Ovary (tissue), 9 donors: ENCODE data around the gene MBNL2. TPM values are rescaled to one million over a fixed set of nuclear protein-coding genes. Genes with fewer than 3 reads are reported as not detected.

Experiments used
- DNase-seq, 5 donors: peaks; one replicate each; pipeline ENCODE4 v3.0.0-alpha.2; 2019 to 2020
- H3K27ac ChIP-seq, 2 donors: fragments of 200-600 bp; one replicate each; pipeline versions ENCODE4 v1.5.1 to v1.8.0; 2019 to 2022
- H3K27me3 ChIP-seq: fragments of 200-600 bp; one replicate; pipeline ENCODE4 v1.8.0; 2022
- H3K36me3 ChIP-seq: fragments of 200-600 bp; sonication (generic); one replicate; pipeline ENCODE4 v1.5.1; 2019
- H3K4me1 ChIP-seq: one replicate; pipeline ENCODE4 v1.8.1; 2013; ENCODE audit warnings: mild to moderate bottlenecking, moderate library complexity; ENCODE audit not compliant: insufficient read depth
- H3K4me3 ChIP-seq: fragments of 200-600 bp; sonication (generic); one replicate; pipeline ENCODE4 v1.5.1; 2017
- H3K9me3 ChIP-seq, 2 donors: fragments of 200-600 bp in 1 of 2; sonication (generic) in 1 of 2; one replicate each; pipeline versions ENCODE4 v1.5.1 to v1.8.1; 2013 to 2019; ENCODE audit warnings: mild to moderate bottlenecking in 1 of 2, moderate library complexity in 1 of 2
- EP300 ChIP-seq: sonication (generic); formaldehyde crosslinking; IDR thresholded peaks from one replicate; pipeline ENCODE4 v1.6.1; 2017; ENCODE audit warnings: antibody characterized with exemption
- POLR2A ChIP-seq: fragments of 450-650 bp; IDR thresholded peaks from one replicate; pipeline ENCODE4 v1.6.1; 2017; ENCODE audit warnings: antibody characterized with exemption, mild to moderate bottlenecking, moderate library complexity
- WGBS, 3 donors: extraction: QIAGEN DNeasy Blood & Tissue Kit in 1 of 3; methylation state at CpG; one replicate each; pipeline versions ENCODE4 v1.1.5 to v1.1.7; 2013 to 2017; 5-methylcytosine and 5-hydroxymethylcytosine counted together
- intact Hi-C, 4 donors: fragments of 100-400 bp; cut with DNase I; formaldehyde crosslinking; loops; one replicate each; pipeline versions ENCODE4 v1.11.0 to v1.15.1; 2022 to 2023
- polyA plus RNA-seq, 2 donors: library from polyadenylated mRNA; stranded (reverse); fragments of 200-250 nt in 1 of 2; fragments of 350-450 nt in 1 of 2; fragmentation: Illumina TruSeq in 1 of 2; extraction: RNeasy Lipid Tissue Mini Kit (QIAGEN cat#74804) in 1 of 2; gene quantifications; one replicate each; pipeline ENCODE4 v1.2.3, GENCODE V29; 2013 to 2014
- total RNA-seq, 7 donors: library from RNA; depleted of rRNA in 2 of 7; stranded (reverse); fragments of >200 nt in 2 of 7; fragmentation: NEBNext Ultra II Directional in 3 of 7; extraction: Animal tissue kit (Norgen Biotek cat#: 25700) in 3 of 7; gene quantifications; one replicate each; pipeline versions ENCODE4 v1.1.0 to v1.2.4, GENCODE V29; 2016 to 2023
- TF ChIP-seq, protein P1 (sequence below), 3 donors: fragments of 450-650 bp in 2 of 3; fragments of 200-600 bp in 1 of 3; IDR thresholded peaks; one replicate each; pipeline versions ENCODE4 v1.5.1 to v1.8.0; 2016 to 2022; ENCODE audit warnings: antibody characterized with exemption in 3 of 3, mild to moderate bottlenecking in 1 of 3
- donor health status: DM: no; HTN: no; CAD: no; lungs with moderate emphysema.
- donor health status: DM: no; HTN: no; CAD: no.
- donor health status: Bipolar disorder and iron deficiency.
- donor health status: DM: yes; HTN: yes; CAD: no.
- donor health status: DM: no; HTN: no; CAD: no.
- donor health status: DM: yes; HTN: yes; CAD: no.

The MBNL2 gene
- total and polyA plus RNA-seq, 9 donors, result 43.7 to 110 (median 92.1) TPM

DNA sequence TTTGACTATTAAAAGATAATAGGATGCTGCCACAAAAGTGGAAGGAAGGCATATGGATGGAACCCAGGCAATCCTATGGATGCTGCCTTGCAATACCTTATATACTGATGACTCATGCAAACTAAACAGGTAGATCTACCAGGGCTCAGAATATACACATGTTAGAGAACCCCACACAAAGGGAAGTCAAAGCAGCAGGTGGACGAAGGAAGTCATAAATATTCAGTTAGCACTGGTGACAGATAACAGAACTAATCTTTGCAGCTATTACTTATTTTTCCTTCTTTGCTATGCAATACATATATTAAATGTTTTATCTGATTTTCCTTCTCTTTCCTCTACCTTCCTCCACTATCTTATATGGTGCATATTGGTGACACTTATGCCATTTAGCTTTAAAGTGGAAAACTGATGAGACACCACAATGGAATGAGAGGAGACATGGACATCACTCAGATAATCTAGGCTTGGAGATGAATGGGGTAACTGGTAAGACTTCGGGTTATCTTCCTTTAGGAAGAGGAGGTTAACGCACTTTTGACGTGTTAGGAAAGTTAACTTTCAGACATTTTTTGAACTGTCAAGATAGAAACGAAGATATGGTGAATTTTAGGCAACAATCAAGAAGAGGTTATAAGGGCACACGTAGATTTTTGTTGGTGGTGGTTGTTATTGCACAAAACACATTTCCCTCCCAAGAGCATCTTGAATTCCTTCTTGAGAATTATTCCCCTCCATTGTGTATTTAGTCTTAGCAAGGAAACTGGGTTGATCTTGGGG, 39.8 kb upstream of the MBNL2 start:
- intact Hi-C loops, result no loop called here
- Histone ChIP-seq H3K4me3 (no peak overlapping the region), H3K27ac (no peak overlapping the region), H3K27me3 (no peaks in the 10 kb centered on the region), H3K9me3 (no peaks in the 10 kb centered on the region), H3K36me3 (no peaks in the 10 kb centered on the region), H3K4me1 (peaks cover 3% of the 10 kb centered on the region)
- no peak for DNase-seq
- TF ChIP-seq, protein P1, sequence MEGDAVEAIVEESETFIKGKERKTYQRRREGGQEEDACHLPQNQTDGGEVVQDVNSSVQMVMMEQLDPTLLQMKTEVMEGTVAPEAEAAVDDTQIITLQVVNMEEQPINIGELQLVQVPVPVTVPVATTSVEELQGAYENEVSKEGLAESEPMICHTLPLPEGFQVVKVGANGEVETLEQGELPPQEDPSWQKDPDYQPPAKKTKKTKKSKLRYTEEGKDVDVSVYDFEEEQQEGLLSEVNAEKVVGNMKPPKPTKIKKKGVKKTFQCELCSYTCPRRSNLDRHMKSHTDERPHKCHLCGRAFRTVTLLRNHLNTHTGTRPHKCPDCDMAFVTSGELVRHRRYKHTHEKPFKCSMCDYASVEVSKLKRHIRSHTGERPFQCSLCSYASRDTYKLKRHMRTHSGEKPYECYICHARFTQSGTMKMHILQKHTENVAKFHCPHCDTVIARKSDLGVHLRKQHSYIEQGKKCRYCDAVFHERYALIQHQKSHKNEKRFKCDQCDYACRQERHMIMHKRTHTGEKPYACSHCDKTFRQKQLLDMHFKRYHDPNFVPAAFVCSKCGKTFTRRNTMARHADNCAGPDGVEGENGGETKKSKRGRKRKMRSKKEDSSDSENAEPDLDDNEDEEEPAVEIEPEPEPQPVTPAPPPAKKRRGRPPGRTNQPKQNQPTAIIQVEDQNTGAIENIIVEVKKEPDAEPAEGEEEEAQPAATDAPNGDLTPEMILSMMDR (IDR thresholded peaks at IDR 0.05), result no peak
- TF ChIP-seq POLR2A, result no peak
- no peak for TF ChIP-seq EP300
- WGBS, 3 donors, result 92 to 93% (median 93%) methylated on average over 6 of the region's 6 CpGs

DNA sequence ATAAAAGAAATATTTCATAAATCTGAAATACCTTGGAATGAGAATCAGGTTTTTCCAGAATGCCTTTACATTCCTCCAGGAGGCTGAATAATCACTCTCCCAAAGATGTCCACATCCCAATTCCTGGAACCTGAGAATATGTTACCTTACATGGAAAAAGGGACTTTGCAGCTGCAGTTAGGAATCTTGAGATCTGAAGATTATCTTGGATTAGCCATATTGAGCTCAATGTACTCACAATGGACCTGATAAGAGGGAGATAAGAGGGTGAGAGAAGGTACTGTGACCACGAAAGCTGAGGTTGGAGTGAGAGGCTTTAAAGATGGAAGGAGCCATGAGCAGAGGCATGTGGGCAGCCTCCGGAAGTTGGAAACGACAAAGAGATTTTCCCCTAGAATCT, 36.8 kb upstream of the MBNL2 start:
- Histone ChIP-seq H3K27ac (no peak overlapping the region), H3K27me3 (no peaks in the 10 kb centered on the region), H3K4me1 (peaks cover 7% of the 10 kb centered on the region), H3K36me3 (no peaks in the 10 kb centered on the region), H3K4me3 (no peak overlapping the region), H3K9me3 (no peaks in the 10 kb centered on the region)
- no peak for TF ChIP-seq EP300
- TF ChIP-seq, protein P1 (IDR thresholded peaks at IDR 0.05), result no peak
- TF ChIP-seq POLR2A, result no peak
- no peak for DNase-seq
- intact Hi-C loops, result no loop called here
- 89 to 95% (median 89%) methylated on average over 3 of the region's 3 CpGs for WGBS, 3 donors

DNA sequence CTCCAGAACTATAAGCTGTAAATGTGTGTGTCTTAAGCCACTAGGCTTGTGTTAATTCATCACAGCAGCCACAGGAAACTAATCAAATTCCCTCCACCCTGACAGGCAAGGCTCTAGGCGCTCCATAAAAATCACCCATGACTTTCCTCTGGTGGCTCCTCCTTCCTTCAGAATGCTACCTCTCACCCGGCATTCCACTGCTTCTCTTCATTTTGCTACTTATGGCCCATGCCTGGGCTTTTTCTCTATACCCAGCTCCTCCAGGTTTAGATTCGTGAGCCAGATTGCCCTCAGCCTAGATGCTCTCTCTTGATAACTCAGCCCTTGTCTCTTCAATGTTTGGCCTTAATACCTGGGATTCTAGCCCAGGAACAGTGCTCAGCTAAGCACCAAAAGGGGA, 36.4 kb upstream of the MBNL2 start:
- DNase-seq, result no peak
- TF ChIP-seq, protein P1 (IDR thresholded peaks at IDR 0.05), result no peak
- TF ChIP-seq POLR2A (no peak), EP300 (no peak)
- Histone ChIP-seq H3K27me3 (no peaks in the 10 kb centered on the region), H3K4me3 (no peak overlapping the region), H3K4me1 (peaks cover 7% of the 10 kb centered on the region), H3K36me3 (no peaks in the 10 kb centered on the region), H3K27ac (no peak overlapping the region), H3K9me3 (no peaks in the 10 kb centered on the region)
- 94 to 95% (median 95%) methylated on average over 3 of the region's 3 CpGs for WGBS, 3 donors
- intact Hi-C loops, result no loop called here

DNA sequence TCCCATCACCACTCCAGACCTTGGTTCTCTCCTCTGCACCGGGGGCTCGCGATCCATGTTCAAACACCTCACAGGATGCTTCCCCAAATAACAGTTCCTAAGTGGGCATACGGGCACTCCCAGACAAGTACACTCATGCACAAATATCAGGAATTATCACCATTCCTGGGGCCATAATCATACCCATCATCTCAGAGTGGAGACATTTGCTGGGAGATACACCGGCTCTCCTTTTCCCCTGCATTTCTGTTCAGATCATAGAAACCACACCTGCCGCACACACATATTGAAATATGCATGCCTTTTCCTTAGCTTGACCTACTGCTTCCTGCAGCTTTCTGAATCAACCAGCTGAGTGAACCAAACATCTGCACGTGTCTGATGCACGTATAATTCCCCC, 33.9 kb upstream of the MBNL2 start:
- intact Hi-C loops, result no loop called here
- TF ChIP-seq EP300 (no peak), POLR2A (no peak)
- TF ChIP-seq, protein P1 (IDR thresholded peaks at IDR 0.05), result no peak
- H3K27ac ChIP-seq, result no peak overlapping the region
- H3K27me3 ChIP-seq, result no peaks in the 10 kb centered on the region
- DNase-seq, result no peak
- H3K9me3 ChIP-seq, result no peaks in the 10 kb centered on the region
- no peak overlapping the region for H3K4me3 ChIP-seq
- WGBS, 3 donors, result 72 to 75% (median 75%) methylated on average over 8 of the region's 8 CpGs
- H3K36me3 ChIP-seq, result no peaks in the 10 kb centered on the region
- peaks cover 11% of the 10 kb centered on the region for H3K4me1 ChIP-seq
